Measurements from ENCODE around the gene LSM2.
"Not testable (repeated sequence)": the region's sequence is repeated elsewhere in the genome, so short reads cannot be mapped to it uniquely, and the experiment has no call there.

The LSM2 gene

DNA sequence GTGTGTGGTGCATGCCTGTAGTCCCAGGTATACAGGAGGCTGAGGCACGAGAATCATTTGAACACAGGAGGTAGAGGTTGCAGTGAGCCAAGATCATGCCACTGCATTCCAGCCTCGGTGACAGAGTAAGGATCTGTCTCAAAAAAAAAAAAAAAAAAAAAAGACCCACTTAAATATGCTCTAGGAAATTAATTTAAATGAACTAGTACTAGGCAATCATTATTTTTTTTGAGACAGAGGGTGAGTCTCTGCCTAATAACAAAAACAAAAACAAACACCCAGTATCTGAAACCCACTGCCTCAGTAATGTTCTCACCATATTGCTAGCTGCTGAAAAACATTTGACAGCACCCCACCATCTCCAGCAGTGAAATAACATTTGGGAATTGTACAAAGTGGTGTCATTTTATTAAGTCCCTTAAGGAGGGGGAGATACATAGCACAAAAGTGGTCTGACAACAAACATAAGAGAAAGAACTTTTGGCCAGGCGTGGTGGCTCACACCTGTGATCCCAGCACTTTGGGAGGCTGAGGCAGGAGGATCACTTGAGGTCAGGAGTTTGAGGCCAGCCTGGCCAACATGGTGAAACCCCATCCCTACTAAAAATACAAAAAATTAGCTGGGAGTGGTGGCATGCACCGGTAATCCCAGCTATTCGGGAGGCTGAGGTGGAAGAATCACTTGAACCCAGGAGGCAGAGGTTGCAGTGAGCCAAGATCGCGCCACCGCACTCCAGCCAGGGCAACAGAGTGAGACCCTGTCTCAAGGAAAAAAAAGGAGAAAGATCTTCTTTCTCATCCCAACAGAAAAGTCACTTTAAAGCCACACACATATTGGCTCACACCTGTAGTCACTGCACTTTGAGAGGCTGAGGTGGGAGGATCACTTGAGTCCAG is 5.5 kb downstream of the LSM2 start:
- DNase-seq (ENCODE audit: insufficient read length, low spot score); FAIRE-seq: not testable (repeated sequence)

DNA sequence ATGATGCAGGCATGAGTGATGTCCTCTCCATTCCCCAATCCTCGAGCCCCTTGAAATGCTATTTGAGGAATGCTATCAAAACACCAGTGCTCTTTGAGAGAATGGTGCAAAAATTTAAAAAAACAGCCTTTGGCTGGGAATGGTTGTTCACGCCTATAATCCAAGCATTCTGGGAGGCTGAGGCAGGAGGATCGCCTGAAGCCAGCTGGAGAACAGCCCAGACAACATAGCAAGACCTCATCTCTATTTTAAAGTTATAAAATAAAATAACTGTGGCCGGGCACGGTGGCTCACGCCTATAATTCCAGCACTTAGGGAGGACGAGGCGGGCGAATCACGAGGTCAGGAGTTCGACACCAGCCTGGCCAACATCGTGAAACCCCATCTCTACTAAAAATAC is 7.0 kb downstream of the LSM2 start:
- no peak for DNase-seq (ENCODE audit: insufficient read length, low spot score)
- no peak for FAIRE-seq

DNA sequence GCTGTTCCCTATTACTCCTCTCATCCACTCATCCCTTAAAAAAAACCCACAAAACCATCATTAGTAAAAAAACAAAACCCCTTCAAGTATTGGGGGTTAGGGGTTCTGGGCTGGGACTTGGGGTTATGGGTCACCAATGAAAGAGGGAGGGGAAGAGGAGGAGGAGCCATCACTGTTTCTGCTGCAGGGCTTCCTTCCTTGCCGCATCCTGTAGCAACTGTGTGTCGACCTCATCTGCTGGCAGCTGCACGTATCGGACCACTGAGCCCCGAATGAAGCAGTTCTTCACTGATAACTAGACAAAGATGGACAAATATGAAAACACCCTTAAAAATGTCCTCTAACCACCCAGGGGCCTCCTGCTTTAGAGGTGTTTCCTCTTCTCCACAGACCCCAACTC is 9.2 kb downstream of the LSM2 start:
- no peak for FAIRE-seq
- DNase-seq (ENCODE audit: insufficient read length, low spot score): no peak

DNA sequence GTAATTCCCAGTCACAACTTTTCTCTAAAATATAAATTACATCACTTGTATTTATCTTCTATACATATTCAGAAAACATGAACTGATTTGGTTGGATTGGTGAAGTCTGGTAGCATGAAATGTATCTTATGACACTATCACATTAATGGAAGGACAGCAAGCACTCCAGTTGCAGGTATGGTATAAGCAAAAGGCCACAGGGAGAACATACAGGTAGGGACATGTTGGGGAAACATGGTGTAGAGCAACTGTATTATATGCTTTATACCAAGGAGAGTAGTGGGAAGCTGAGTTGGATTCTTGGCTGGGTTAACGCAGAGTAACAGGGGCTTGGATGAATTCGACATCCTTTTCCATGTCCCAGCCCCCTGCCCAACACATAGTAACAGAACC is 9.8 kb downstream of the LSM2 start:
- DNase-seq (ENCODE audit: insufficient read length, low spot score): no peak

DNA sequence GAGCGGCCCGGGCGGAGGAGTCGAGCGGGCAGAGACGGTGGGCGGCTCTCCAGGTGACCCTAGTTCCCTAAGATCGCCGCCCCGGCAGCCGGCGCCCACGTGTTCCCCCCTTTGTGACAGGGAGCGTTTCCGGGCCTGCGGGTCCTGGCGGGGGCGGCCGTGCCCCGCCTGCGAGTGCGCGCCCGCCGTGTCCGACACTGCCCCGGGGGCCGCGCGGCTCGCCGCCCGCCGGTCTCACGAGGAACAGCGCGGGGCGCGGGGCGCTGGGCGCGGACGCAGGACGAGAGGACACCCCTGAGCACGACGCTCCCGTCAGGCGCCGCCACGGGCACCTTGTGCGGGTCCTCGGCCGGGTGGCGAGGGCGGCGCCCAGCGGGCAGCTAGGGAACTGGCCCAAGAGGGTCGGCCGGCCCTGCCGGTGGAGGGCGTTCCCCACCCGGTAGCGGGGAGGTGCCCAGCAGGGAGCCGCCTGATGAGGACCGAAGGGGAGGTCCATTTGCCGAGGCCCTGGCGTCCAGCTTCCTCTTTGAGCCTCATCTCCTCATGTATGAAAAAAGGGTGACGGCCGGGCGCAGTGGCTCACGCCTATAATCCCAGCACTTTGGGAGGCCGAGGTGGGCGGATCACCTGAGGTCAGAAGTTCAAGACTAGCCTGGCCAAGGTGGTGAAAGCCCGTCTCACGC is 11.0 kb downstream of the LSM2 start, which contains the start of gene VARS1:
Gene VARS1, minus strand, starts transcription at position 137 of the 683 bp plus-strand sequence. CDS start 535 bp downstream, outside the sequence.
- DNase-seq (ENCODE audit: insufficient read length, low spot score) (peak; percentile 96), FAIRE-seq (peak; percentile 89)

More for the DNA sequence above, 9.8 kb downstream of the LSM2 start:
- FAIRE-seq: no peak

DNA sequence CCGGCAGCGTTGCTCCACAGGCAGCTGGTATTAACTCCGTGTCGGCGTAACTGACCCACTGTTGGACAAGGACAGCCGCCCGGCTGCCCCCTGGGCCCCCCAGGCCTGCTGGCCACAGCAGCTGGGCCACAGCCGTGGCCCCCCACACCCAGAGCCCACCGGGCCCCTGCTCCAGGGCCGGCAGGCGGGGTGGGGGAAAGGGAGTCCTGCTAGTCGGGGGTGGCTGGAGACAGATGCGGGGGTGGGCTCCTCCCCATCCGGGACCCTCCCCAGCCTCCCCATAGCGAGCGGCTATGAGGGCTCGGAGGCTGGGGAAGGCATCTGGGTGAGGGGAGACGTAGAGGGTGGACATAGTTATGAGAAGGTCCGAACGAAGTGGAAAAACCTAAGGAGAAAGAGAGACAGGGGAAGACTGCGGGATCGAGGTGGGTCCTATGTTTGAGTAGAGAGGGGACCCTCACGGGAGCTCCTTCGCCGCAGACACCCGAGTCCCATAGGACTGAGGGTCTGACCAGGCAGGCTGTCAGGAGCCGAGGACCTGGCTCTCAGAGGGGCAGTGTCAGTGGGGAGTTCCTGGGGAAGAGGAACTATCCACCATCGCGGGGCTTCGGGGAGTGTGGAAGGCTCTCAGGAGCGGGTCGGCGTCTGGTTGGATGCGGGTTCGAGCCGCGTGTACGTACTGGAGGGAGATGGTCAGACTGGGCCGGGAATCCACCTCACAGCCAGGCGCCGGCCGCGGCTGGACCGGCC is 11.7 kb downstream of the LSM2 start:
- FAIRE-seq (no peak), DNase-seq (ENCODE audit: insufficient read length, low spot score) (no peak)

DNA sequence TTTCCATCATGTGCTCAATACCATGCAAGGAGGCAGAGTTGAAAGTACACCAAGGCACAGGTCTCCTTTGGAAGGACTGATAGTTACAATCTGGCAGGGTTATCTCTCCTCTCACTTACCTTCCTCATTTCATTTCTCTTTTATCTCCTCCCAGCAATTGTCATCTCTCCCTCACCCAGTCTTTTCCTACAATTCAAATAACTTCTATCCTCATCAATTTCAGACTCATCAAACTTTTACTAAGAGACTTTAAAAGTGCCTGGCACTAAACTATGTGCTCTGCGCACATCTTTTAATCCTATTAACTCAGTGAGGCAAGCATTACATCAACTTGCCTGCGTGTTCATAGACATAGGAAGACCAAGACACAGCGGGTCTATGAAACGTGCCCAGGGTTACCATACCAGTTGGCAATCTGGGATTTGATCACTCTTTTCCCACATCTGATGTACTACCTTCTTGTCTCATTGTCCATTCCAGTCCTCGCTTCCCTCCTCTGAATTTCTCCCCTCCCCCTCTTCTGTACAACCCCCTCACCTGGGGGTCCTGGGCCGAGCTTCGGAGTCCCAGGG is 12.4 kb downstream of the LSM2 start:
- DNase-seq (ENCODE audit: insufficient read length, low spot score) (no peak), FAIRE-seq (no peak)

DNA sequence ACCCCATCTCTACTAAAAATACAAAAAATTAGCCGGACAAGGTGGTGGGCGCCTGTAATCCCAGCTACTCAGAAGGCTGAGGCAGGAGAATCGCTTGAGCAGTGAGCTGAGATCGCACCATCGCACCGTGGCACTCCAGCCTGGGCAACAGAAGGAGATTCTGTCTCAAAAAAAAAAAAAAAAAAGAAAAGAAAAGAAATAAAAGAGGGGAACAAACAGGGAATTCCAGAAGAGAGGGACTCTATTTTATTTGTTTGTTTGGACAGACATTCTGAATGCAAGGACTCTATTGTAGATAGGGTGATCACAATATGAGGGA is 12.9 kb downstream of the LSM2 start:
- not testable (repeated sequence) for DNase-seq (ENCODE audit: insufficient read length, low spot score); FAIRE-seq

DNA sequence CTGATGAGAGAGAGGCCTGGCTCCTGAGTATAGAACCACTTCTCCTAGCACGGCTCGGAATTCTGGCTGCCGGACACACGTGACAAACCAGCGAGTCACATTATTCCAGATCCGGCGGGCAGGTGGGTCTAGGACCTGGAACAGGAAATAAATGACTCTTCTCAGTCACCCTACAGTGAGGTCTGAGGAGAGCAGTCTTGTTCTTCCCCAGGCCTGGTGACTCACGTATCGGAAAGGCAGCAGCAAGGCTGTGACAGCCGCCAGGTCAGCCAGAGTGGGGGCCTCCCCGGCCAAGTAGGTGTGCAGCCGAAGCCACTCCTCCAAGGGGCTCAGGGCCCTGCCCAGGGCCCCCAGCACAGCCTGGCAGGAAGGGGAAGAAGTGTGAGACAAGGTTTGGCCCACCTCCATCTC is 14.0 kb downstream of the LSM2 start:
- DNase-seq (ENCODE audit: insufficient read length, low spot score) (no peak), FAIRE-seq (no peak)

DNA sequence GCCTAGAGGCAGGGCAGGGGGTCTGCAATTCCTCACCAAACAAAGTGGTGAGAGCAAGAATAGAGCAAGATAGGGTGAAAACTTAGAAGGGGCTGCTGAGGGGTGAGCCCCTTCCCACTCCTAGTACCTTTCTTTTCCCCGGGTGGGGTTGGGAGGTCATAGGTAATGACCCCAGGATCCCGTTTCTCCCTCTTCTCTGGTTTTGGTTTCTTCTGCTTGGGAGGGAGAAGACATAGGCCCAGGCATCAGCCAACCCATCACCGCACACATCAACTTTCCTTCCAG is 14.7 kb downstream of the LSM2 start:
- no peak for FAIRE-seq

DNA sequence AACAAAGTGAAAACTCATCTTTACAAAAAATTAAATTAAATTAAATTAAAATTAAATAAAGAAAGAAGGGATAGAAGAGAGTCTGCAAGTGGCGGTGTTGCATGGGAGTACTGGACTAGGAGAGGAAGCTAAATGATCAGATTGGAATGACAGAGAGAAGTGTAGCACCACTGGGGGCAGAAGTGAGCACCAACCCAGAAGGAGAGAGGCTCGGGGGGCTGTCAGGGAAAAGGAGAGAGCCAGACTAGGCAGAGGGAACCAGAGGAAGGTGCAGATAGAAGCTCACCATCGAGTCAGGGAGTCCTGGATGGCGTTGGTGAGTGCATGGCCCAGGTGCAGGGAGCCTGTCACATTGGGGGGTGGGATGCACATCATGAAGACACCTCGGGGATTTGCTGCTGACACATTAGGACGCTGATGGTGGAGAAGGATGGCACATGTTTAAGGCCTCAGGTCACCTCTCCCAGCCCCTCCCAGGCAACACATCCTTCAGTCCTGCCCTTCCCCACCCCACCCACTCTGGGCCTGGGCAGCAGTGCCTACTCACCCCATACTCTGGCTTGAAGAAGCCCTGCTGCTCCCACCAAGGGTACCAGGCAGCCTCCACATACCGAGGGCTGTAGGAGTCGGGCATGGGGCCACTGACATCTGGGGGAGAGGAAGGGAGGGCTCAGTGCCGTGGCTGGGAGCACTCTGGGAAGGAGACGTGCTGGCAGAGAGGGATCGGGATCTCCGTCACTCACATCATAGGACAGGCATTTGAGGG is 15.3 kb downstream of the LSM2 start:
- no peak for FAIRE-seq
- peak; percentile 71 for DNase-seq (ENCODE audit: insufficient read length, low spot score)

More for the DNA sequence above, 14.7 kb downstream of the LSM2 start:
- no peak for DNase-seq (ENCODE audit: insufficient read length, low spot score)

DNA sequence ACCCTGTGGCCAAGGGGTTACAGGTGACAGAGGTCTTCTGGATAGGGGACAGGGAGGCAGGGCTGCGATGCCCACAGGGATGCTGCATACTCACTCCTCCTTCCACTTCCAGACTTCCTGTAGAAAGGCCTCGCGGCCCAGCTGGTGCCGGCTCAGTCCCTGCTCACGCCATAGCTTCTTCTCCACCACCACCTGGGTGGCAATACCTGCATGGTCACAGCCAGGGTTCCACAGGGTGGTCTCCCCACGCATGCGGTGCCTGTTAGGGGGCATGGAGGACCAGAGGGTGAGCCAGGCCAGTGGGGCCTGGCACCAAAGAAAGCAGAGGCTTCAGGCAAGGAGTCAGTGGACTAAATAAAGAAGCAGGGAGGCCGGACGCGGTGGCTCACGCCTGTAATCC is 21.3 kb downstream of the LSM2 start:
- DNase-seq (ENCODE audit: insufficient read length, low spot score) (no peak), FAIRE-seq (no peak)

DNA sequence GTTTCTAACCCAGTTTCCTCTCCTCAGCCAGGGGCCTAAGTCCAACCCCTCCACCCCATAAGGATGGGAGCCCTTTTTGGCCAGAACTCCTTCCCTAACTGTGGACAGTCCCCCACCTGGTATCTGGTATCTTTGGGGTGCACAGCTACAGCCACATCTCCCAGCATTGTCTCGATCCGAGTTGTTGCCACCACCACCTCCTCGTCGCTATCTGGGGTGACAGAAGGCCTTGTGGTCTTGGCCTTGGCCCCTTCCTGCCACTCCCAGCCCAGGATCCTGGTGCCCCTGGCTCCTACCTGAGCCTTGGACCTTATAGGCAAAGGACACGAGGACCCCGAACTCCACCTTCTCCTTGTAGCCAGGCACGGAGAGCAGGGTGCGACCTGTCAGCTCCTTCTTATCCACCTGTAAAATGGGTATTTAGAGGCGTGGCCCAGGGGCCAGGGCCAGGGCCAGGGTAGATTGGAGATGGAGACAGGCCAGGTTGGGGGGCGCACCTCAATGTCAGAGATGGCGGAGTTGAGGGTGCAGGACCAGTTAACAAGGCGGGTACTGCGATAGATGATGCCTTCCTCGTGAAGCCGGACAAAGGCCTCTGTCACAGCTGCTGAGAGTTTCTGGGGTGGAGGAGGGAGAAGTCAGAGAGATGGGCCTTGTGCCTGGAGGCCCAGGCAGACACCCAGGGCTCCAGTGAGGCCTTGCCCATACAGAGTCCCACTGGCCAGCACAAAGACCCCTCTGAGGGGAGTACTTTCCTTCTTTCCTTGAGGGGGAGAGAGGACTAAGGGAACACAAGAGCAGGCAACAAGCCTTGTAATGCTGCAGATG is 22.5 kb downstream of the LSM2 start:
- DNase-seq (ENCODE audit: insufficient read length, low spot score) (no peak), FAIRE-seq (no peak)

DNA sequence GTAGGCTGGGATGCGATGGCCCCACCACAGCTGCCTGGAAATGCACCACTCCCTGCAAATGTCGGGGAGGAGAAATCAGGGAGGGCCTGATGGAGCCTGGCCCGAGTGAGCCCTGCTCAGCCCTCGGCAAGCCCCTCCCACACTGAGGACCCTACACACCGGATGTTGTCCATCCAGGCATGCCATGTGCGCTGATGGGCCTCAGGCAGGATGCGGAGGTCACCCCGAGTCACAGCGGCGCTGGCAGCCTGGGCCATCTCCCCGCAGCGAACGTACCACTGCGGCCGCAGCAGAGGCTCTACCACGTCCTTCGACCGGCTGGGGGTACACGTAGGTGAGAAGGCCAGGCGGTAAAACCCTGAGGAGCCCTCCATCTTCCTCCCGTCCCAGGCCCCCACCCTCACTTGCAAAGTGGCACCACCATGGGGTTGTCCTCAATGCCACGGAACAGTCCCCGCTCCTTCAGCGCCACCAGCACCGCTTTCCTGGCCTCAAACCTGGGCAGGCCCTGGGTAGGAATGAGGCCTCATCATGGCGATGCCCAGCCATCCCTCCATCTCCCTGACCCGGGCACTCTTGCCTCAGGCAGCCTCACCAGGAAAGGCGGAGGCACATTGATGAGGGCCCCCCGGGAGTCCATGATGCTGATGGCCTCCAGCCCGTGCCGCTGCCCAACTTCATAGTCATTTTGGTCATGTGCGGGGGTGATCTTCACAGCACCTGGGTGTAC is 24.5 kb downstream of the LSM2 start:
- FAIRE-seq (no peak), DNase-seq (ENCODE audit: insufficient read length, low spot score) (no peak)

DNA sequence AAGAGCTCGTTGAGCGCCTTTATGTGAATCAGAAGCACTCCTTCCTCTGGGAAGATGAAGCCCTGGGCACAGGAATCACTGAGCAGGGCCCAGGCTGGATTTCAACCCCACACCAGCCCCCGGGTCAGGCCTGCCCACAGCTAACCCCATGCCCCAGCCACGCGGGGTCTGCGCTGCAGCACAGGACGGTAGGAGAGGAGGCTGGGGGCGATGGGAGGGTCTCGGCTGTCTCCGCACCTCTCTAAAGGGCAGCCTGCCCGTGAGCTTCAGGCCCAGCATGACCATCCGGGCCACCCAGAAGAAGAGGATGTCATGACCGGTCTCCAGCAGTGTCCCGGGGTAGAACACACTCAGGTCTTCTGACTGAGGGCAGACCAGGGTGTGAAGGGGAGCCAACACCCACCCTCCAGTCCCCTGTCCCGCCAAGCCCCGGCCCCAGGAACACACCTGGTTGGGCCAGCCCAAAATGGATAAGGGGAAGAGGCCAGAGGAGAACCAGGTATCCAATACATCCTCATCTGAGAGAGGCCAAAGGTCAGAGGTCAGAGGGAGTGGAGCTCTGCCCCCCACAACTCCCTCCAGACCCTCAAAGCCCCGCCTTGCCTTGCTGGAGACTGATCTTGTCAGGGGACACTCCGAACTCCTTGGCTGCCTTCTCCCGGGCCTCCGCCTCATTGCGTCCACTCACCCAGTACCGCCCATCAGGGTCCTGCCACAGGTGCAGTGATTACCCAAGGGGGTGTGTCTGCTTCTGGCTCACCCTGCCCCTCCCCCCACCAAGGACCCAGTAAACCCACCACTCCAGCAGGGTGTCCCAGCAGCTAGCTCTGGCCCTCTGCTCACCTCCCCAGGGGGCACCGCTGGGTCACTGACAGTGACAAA is 25.3 kb downstream of the LSM2 start:
- DNase-seq (ENCODE audit: insufficient read length, low spot score): no peak
- no peak for FAIRE-seq

DNA sequence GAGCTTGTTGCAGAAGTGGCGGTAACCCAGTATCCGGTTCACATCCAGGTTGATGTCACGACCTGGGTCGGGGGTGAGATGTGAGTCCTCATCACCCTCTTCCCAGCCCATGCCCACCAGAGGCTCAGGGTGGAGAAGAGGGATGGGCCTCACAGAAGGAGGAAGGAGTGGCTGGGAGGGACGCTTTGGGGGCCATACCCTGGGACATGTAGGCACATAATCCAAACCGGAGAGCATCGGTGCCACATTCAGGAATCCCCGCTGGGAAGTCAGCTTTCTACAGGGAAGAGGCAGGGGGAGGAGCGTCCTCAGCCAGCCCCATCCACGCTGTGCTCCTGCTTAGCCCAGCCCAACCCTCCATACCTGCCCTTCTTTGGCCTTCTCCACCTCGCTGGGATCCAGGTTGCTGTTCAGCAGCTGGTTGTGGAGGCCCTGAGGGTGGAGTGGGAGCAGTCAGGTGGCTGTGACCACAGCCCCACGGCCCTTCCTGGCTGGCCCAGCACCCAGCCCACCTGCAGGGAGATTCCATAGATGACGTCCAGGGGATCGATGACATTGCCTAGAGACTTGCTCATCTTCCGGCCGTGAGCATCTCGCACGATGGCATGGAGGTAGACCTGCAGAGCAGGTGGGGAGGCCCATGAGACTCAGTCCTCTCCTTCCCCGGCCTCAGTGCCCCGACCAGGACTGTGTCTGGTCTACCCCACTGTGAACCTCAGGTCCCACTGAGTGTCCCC is 26.1 kb downstream of the LSM2 start:
- no peak for FAIRE-seq
- DNase-seq (ENCODE audit: insufficient read length, low spot score): no peak

DNA sequence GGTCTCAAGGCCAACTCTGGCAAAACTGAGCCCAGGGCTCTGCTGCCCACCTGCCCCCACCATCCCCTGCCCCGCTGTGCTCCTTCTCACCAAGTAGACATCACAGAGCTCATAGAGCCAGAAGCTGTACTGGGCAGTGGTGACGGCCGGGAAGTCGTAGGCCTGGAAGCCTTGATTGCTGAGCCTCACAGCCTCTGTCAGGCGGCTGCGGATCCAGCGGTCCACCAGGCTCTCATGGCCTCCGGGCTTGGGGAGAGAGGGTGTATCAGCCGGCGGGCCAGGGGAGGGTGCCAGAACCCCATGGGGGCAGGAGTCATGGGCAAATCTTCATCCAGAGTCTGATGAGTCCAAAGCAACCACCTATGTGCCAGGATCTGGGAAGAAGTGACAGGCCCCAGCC is 26.9 kb downstream of the LSM2 start:
- no peak for FAIRE-seq
- DNase-seq (ENCODE audit: insufficient read length, low spot score): no peak
